Measurements from ENCODE around the gene C10orf90.

GRCh38 chr10:126500866-126501265, 169.6 kb downstream of the C10orf90 start:
- TF ChIP-seq POLR2AphosphoS5 (IDR thresholded peaks at IDR 0.05; ENCODE audit: low read depth, low read length) (no peak), REST (IDR thresholded peaks at IDR 0.05; ENCODE audit: insufficient read depth in 1 of 2, low read depth in 2 of 2, low read length in 2 of 2) (no peak), TAF1 (IDR thresholded peaks at IDR 0.05; ENCODE audit: borderline replicate concordance, insufficient read depth, low read length) (no peak)
